ENCODE data around the gene DNAJB12.
"Not testable (repeated sequence)": the region's sequence is repeated elsewhere in the genome, so short reads cannot be mapped to it uniquely, and the experiment has no call there.

Gene DNAJB12

DNA sequence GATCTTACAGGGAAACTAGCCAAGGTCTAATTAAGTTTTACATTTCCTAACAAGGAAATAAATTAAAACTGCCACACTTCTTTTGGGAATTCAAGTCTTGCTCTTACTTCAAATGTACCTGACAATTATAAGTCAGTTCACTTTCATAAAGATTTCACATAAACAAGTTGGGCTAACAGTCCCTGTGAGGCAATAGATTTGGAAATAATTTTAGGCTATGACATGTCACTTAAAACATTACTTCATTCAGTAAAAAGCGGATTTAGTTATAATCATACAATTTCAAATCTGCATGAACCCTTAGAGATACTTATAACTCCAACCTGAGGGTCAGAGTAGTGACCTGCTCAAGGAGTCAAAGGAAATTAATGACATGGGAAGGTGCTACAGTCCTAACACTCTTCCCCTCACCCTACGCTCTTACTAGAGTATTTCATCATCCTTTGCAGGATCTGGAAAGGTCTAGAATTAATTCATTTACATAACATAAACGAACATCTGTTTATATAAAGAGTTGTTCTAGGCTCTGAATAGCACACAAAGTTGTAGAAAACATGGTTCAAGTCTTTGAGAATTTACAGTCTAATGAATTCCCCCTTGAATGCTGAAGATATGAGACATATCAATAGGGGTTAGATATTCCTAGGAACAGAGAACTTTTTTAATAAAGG, 32.3 kb upstream of the DNAJB12 start:
- TF ChIP-seq, protein P1, sequence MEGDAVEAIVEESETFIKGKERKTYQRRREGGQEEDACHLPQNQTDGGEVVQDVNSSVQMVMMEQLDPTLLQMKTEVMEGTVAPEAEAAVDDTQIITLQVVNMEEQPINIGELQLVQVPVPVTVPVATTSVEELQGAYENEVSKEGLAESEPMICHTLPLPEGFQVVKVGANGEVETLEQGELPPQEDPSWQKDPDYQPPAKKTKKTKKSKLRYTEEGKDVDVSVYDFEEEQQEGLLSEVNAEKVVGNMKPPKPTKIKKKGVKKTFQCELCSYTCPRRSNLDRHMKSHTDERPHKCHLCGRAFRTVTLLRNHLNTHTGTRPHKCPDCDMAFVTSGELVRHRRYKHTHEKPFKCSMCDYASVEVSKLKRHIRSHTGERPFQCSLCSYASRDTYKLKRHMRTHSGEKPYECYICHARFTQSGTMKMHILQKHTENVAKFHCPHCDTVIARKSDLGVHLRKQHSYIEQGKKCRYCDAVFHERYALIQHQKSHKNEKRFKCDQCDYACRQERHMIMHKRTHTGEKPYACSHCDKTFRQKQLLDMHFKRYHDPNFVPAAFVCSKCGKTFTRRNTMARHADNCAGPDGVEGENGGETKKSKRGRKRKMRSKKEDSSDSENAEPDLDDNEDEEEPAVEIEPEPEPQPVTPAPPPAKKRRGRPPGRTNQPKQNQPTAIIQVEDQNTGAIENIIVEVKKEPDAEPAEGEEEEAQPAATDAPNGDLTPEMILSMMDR (IDR thresholded peaks at IDR 0.05; ENCODE audit: control insufficient read depth, insufficient read depth, low read depth, low read length, missing control alignments): no peak
- DNase-seq (ENCODE audit: low read depth): no peak
- no peak overlapping the region for H3K4me3 ChIP-seq (ENCODE audit: control insufficient read depth, low read depth, low read length)

DNA sequence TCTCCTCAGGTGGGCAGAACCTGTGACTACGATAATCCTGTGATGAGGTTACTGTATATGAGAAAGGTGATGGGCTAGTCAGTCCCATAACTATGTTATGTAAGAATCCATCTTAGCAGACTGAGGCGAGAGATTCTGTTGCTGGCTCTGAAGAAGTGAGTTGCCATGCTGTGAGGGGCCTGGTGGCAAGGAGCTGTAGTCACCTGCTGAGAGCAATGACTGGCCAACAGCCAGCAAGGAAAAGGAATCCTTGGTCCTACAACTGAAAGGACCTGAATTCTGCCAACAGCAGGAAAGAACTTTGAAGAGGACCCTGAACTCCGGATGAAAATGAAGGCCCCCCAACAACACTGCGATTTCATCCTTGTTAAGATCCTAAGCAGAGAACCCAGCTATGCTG, 31.0 kb upstream of the DNAJB12 start:
- TF ChIP-seq, protein P1 (IDR thresholded peaks at IDR 0.05; ENCODE audit: control insufficient read depth, insufficient read depth, low read depth, low read length, missing control alignments): no peak
- DNase-seq (ENCODE audit: low read depth): no peak
- no peak overlapping the region for H3K4me3 ChIP-seq (ENCODE audit: control insufficient read depth, low read depth, low read length)

DNA sequence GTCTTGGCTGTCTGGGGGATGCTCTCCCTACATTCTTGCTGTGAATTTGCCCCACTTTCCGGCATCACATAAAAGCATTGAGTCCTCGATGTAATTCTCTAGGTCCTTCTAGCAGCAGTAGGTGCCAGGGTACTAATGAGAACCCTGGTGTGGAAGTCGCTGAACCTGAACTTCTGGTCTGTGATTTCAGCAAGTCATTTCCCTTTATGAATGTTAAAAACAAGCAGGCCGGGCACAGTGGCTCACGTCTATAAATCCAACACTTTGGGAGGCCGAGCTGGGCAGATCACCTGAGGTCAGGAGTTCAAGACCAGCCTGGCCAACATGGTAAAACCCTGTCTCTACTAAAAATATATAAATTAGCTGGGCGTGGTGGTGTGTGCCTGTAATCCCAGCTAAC, 30.3 kb upstream of the DNAJB12 start:
- DNase-seq (ENCODE audit: low read depth): not testable (repeated sequence)

DNA sequence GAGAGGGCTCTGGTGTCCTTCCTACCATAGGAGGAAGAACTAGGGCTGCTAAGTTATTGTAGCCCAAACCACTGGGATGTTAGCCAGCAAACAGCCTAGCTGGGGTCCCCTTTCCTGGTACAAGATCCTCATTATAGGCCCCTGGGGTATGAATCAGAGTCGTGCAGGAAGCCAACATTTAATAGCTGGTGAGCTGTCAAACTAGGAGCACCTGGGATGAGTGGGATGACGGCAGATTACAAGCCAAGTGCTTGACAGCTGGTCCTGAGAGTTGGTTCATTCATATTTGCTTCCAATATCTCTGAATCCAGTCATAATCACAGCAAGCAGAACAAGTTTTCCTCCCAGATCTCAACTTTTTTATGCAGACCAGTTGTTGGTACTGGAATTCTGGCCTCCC, 25.1 kb upstream of the DNAJB12 start:
- no peak for DNase-seq (ENCODE audit: low read depth)
- H3K4me3 ChIP-seq (ENCODE audit: control insufficient read depth, low read depth, low read length): no peak overlapping the region
- TF ChIP-seq, protein P1 (IDR thresholded peaks at IDR 0.05; ENCODE audit: control insufficient read depth, insufficient read depth, low read depth, low read length, missing control alignments): no peak

More for the DNA sequence above, 30.3 kb upstream of the DNAJB12 start:
- not testable (repeated sequence) for H3K4me3 ChIP-seq (ENCODE audit: control insufficient read depth, low read depth, low read length)

DNA sequence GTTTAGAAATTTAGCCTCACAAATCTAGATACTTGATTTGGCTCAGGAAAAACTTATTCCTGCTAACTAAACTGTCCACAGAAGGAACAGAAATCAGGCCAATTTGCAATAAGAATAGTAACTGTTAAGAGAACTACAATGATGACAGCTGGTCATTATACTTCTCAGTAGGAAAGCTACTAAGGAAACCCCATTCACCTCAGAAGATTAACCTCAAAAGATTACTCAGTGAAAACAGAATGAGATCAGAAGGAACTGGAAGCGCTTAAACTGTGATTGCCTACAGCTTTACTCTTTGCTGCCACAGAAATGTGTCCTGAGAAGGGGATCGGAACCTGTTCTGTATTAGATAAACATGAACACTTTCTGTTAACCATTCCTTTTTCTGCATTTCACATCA, 24.3 kb upstream of the DNAJB12 start:
- DNase-seq (ENCODE audit: low read depth): no peak
- no peak overlapping the region for H3K4me3 ChIP-seq (ENCODE audit: control insufficient read depth, low read depth, low read length)
- TF ChIP-seq, protein P1 (IDR thresholded peaks at IDR 0.05; ENCODE audit: control insufficient read depth, insufficient read depth, low read depth, low read length, missing control alignments): no peak

DNA sequence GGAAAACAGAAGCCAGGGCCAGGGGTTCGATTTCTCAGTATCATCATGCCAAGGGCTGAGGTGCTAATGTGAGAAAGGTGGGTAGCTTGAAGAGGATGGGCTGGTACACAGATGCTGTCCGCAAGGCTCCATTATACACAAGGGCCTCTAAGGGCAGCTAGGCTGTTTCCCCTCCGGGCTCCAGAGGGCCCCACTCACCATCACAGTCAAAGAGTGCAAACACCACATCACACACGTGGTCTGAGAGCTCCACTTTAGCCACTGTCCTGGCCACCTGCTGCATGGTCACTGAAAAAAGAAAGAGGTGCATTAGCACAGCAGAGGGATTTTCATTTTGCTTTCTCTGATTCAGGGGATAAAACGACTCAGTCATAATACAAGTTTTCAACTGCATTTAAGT, 20.9 kb upstream of the DNAJB12 start:
- H3K4me3 ChIP-seq (ENCODE audit: control insufficient read depth, low read depth, low read length): no peak overlapping the region
- TF ChIP-seq, protein P1 (IDR thresholded peaks at IDR 0.05; ENCODE audit: control insufficient read depth, insufficient read depth, low read depth, low read length, missing control alignments): peak; percentile 11
- DNase-seq (ENCODE audit: low read depth): no peak

DNA sequence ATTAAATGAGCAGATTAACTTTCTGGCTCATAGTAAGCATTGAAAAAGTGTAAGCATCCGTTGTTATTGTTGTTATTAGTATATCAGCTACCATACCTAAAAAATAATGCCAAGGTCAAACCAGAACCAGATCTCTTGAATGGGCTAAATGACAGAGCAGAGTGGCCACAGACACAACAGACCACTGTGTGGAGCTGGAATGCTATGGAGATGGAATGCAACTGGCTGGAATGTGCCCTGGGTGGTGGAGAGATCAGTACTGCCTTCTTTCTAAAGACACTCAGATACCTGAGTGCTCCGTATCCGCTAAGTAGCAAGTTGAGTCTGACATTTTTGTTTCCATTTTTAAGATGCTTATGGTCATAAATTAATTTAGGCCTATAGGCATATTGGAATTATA, 20.5 kb upstream of the DNAJB12 start:
- DNase-seq (ENCODE audit: low read depth): no peak
- no peak overlapping the region for H3K4me3 ChIP-seq (ENCODE audit: control insufficient read depth, low read depth, low read length)
- TF ChIP-seq, protein P1 (IDR thresholded peaks at IDR 0.05; ENCODE audit: control insufficient read depth, insufficient read depth, low read depth, low read length, missing control alignments): no peak
